Nucleus accumbens (tissue), 56 donors: ENCODE measurements around the gene RPS21.

Experiments used
- DNase-seq, 56 donors: peaks; one replicate each; lab custom pipeline; 2025; lab: John Stamatoyannopoulos, UW

RPS21 gene

GRCh38 chr20:62392621-62393334 is 5.9 kb downstream of the RPS21 start:
- DNase-seq: no peak

GRCh38 chr20:62393335-62393665 is 6.4 kb downstream of the RPS21 start:
- DNase-seq: no peak

GRCh38 chr20:62393830-62394229 is 6.9 kb downstream of the RPS21 start:
- DNase-seq: no peak

GRCh38 chr20:62394248-62395245 is 7.6 kb downstream of the RPS21 start:
- DNase-seq: no peak

GRCh38 chr20:62395311-62396242 is 8.7 kb downstream of the RPS21 start:
- DNase-seq: no peak

GRCh38 chr20:62396367-62397239 is 9.7 kb downstream of the RPS21 start:
- DNase-seq: no peak

GRCh38 chr20:62398120-62398821 is 11.4 kb downstream of the RPS21 start:
- no peak for DNase-seq

GRCh38 chr20:62400021-62400420 is 13.1 kb downstream of the RPS21 start:
- no peak for DNase-seq

- DNase-seq: no peak
These were observed 13.6 kb downstream of the RPS21 start for GRCh38 chr20:62400541-62400940.

- no peak for DNase-seq
These were observed 14.5 kb downstream of the RPS21 start for GRCh38 chr20:62401331-62401779.

- no peak for DNase-seq
These were observed 15.7 kb downstream of the RPS21 start for GRCh38 chr20:62402456-62403150.

GRCh38 chr20:62403331-62403730 is 16.4 kb downstream of the RPS21 start:
- DNase-seq: no peak

- no peak for DNase-seq
These were observed 17.3 kb downstream of the RPS21 start for GRCh38 chr20:62404112-62404665.

GRCh38 chr20:62404761-62405107 is 17.8 kb downstream of the RPS21 start:
- no peak for DNase-seq

GRCh38 chr20:62405108-62405980 is 18.4 kb downstream of the RPS21 start:
- DNase-seq: peak in 14 of 56 donors; percentile 5 to 31 (median 15)

- DNase-seq: no peak
These were observed 19.1 kb downstream of the RPS21 start for GRCh38 chr20:62405981-62406513.
